HPDE6-E6E7 (cell line): Measurements from ENCODE around the gene CLSTN2.
A peak's percentile ranks its signal among the peaks of the same experiment; 100 is the strongest.
"Not testable (repeated sequence)": the region's sequence is repeated elsewhere in the genome, so short reads cannot be mapped to it uniquely, and the experiment has no call there.

ENCODE experiments used
- DNase-seq: peaks from one replicate; pipeline ENCODE4 v3.0.0; 2011; ENCODE audit warnings: missing footprints; ENCODE audit errors: extremely low spot score

Gene CLSTN2

GRCh38 chr3:140423146-140423545 is 488.2 kb downstream of the CLSTN2 start:
- DNase-seq: no peak

- not testable (repeated sequence) for DNase-seq
Measured at GRCh38 chr3:140423574-140423973, 488.6 kb downstream of the CLSTN2 start.

- DNase-seq: no peak
Measured at GRCh38 chr3:140424211-140424610, 489.2 kb downstream of the CLSTN2 start.

GRCh38 chr3:140424726-140425125 is 489.7 kb downstream of the CLSTN2 start:
- DNase-seq: no peak

- DNase-seq: no peak
Measured at GRCh38 chr3:140427786-140428185, 492.8 kb downstream of the CLSTN2 start.

GRCh38 chr3:140428380-140428779 is 493.4 kb downstream of the CLSTN2 start:
- DNase-seq: no peak

GRCh38 chr3:140429791-140430190 is 494.8 kb downstream of the CLSTN2 start:
- DNase-seq: no peak

- DNase-seq: no peak
Measured at GRCh38 chr3:140430494-140430893, 495.5 kb downstream of the CLSTN2 start.

- no peak for DNase-seq
Measured at GRCh38 chr3:140432229-140432669, 497.3 kb downstream of the CLSTN2 start.

GRCh38 chr3:140433431-140433830 is 498.4 kb downstream of the CLSTN2 start:
- no peak for DNase-seq

GRCh38 chr3:140434261-140434905 is 499.4 kb downstream of the CLSTN2 start:
- no peak for DNase-seq

- DNase-seq: no peak
Measured at GRCh38 chr3:140436421-140436820, 501.4 kb downstream of the CLSTN2 start.

GRCh38 chr3:140438736-140439470 is 503.9 kb downstream of the CLSTN2 start:
- DNase-seq: no peak

GRCh38 chr3:140439527-140439926 is 504.5 kb downstream of the CLSTN2 start:
- DNase-seq: no peak

GRCh38 chr3:140440446-140440845 is 505.5 kb downstream of the CLSTN2 start:
- DNase-seq: no peak

GRCh38 chr3:140441006-140441405 is 506.0 kb downstream of the CLSTN2 start:
- DNase-seq: peak; percentile 7

GRCh38 chr3:140442621-140443020 is 507.6 kb downstream of the CLSTN2 start:
- DNase-seq: no peak

- no peak for DNase-seq
Measured at GRCh38 chr3:140443073-140443472, 508.1 kb downstream of the CLSTN2 start.

GRCh38 chr3:140443806-140444205 is 508.8 kb downstream of the CLSTN2 start:
- DNase-seq: no peak

- no peak for DNase-seq
Measured at GRCh38 chr3:140446734-140447133, 511.7 kb downstream of the CLSTN2 start.

GRCh38 chr3:140447136-140447535 is 512.2 kb downstream of the CLSTN2 start:
- DNase-seq: no peak

GRCh38 chr3:140448001-140448400 is 513.0 kb downstream of the CLSTN2 start:
- no peak for DNase-seq
